ENCODE data around the gene PKDREJ.

PKDREJ gene

DNA sequence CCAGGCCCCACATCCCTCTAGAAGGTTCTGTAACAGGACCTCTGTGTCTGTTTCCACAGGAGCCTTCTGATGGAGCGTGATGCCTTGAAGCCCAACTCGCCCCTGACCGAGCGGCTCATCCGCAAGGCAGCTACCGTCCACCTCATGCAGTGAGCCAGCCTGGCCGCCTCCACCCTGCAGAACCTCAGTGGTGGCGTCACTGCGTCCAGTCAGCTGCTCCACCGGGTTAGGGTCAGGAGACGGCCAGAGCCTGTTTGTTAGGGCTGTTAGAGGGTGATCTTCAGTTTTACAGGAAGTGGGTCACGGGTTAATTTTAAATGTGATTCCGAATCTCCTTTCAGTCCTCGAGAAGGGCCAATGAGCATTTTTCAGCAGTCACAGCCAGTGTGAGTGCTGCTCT lies 29.6 kb upstream of the PKDREJ start:
- no peak overlapping the region for H3K4me3 ChIP-seq (replicated peaks in 1 of 2; ENCODE audit: low read depth in 2 of 2, low read length in 2 of 2)
- TF ChIP-seq, protein P1, sequence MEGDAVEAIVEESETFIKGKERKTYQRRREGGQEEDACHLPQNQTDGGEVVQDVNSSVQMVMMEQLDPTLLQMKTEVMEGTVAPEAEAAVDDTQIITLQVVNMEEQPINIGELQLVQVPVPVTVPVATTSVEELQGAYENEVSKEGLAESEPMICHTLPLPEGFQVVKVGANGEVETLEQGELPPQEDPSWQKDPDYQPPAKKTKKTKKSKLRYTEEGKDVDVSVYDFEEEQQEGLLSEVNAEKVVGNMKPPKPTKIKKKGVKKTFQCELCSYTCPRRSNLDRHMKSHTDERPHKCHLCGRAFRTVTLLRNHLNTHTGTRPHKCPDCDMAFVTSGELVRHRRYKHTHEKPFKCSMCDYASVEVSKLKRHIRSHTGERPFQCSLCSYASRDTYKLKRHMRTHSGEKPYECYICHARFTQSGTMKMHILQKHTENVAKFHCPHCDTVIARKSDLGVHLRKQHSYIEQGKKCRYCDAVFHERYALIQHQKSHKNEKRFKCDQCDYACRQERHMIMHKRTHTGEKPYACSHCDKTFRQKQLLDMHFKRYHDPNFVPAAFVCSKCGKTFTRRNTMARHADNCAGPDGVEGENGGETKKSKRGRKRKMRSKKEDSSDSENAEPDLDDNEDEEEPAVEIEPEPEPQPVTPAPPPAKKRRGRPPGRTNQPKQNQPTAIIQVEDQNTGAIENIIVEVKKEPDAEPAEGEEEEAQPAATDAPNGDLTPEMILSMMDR (IDR thresholded peaks at IDR 0.05; ENCODE audit: low read depth, low read length), result no peak
- DNase-seq (ENCODE audit: low read depth in 2 of 2), result no peak

- DNase-seq (ENCODE audit: low read depth in 2 of 2), result no peak
- H3K4me3 ChIP-seq (replicated peaks in 1 of 2; ENCODE audit: low read depth in 2 of 2, low read length in 2 of 2), result no peak overlapping the region
Observed at GRCh38 chr22:46292173-46292572, 29.0 kb upstream of the PKDREJ start.

GRCh38 chr22:46290843-46291785 lies 28.0 kb upstream of the PKDREJ start:
- TF ChIP-seq, protein P1 (IDR thresholded peaks at IDR 0.05; ENCODE audit: low read depth, low read length), result no peak
- DNase-seq (ENCODE audit: low read depth in 2 of 2), result no peak
- no peak overlapping the region for H3K4me3 ChIP-seq (replicated peaks in 1 of 2; ENCODE audit: low read depth in 2 of 2, low read length in 2 of 2)

More at GRCh38 chr22:46292173-46292572, 29.0 kb upstream of the PKDREJ start:
- TF ChIP-seq, protein P1 (IDR thresholded peaks at IDR 0.05; ENCODE audit: low read depth, low read length), result no peak

- DNase-seq (ENCODE audit: low read depth in 2 of 2), result no peak
- TF ChIP-seq, protein P1 (IDR thresholded peaks at IDR 0.05; ENCODE audit: low read depth, low read length), result no peak
- no peak overlapping the region for H3K4me3 ChIP-seq (replicated peaks in 1 of 2; ENCODE audit: low read depth in 2 of 2, low read length in 2 of 2)
Observed at GRCh38 chr22:46290121-46290842, 27.1 kb upstream of the PKDREJ start.

DNA sequence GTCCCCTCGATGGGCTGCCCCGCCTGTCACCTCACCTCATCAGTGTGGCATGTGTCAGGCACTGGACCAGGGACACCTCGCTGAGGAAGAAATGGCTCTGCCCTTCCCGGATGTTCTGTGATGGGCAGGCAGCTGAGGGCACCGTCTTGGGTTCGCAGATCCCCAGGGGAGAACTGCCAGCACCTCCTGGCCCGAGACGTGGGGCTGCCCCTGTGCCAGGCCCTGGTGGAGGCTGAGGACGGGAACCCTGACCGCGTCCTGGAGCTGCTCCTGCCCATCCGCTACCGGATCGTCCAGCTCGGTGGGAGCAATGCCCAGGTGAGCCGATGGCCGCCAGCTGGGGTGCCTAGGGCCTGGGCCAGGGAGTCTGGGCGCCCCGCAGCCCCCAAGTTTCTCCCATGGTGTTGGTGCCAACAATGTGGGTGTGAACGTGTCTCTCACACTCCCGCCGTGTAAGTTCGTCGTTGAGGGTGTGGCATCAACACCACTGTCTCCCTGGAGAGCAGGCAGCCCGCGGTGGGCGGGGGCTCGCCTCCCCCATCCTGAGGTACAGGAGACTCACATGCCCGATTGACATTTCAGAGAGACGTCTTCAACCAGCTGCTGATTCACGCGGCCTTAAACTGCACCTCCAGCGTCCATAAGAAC lies 26.2 kb upstream of the PKDREJ start:
- H3K4me3 ChIP-seq (replicated peaks in 1 of 2; ENCODE audit: low read depth in 2 of 2, low read length in 2 of 2), result no peak overlapping the region
- TF ChIP-seq, protein P1 (IDR thresholded peaks at IDR 0.05; ENCODE audit: low read depth, low read length), result no peak
- no peak for DNase-seq (ENCODE audit: low read depth in 2 of 2)

GRCh38 chr22:46288846-46289243 lies 25.7 kb upstream of the PKDREJ start:
- DNase-seq (ENCODE audit: low read depth in 2 of 2), result no peak
- H3K4me3 ChIP-seq (replicated peaks in 1 of 2; ENCODE audit: low read depth in 2 of 2, low read length in 2 of 2), result no peak overlapping the region
- TF ChIP-seq, protein P1 (IDR thresholded peaks at IDR 0.05; ENCODE audit: low read depth, low read length), result no peak

All from cardiac fibroblast (primary cell).